HepG2 (cell line): Measurements from ENCODE around the gene DLEC1. TPM values are rescaled to one million over a fixed set of nuclear protein-coding genes. Genes with fewer than 3 reads are reported as not detected.

Experiments
- AGO2 ChIP-seq: fragments of 200-400 bp; formaldehyde crosslinking; optimal IDR thresholded peaks from 2 replicates; pipeline ENCODE3; 2017; ENCODE audit warnings: mild to moderate bottlenecking, low read depth, low read length, moderate library complexity
- ELF4 ChIP-seq: sonication (generic); formaldehyde crosslinking; IDR thresholded peaks from 2 replicates; pipeline ENCODE4 v1.5.0; 2020; ENCODE audit warnings: missing genetic modification reagents, mild to moderate bottlenecking, moderate library complexity, borderline replicate concordance
- EZH2 ChIP-seq: conservative IDR thresholded peaks from 2 replicates; pipeline ENCODE4 v1.6.1; 2012; ENCODE audit warnings: mild to moderate bottlenecking, low read depth, low read length, moderate library complexity
- LRRFIP1 ChIP-seq: sonication (generic); formaldehyde crosslinking; conservative IDR thresholded peaks from 2 replicates; pipeline ENCODE4 v1.4.0; 2020; ENCODE audit warnings: missing genetic modification reagents
- MED8 ChIP-seq: sonication (generic); formaldehyde crosslinking; IDR thresholded peaks from 2 replicates; pipeline ENCODE4 v1.8.1; 2023; ENCODE audit warnings: mild to moderate bottlenecking, missing genetic modification reagents; ENCODE audit not compliant: insufficient replicate concordance
- NFATC3 ChIP-seq: sonication (generic); formaldehyde crosslinking; IDR thresholded peaks from 2 replicates; pipeline ENCODE4 v1.5.1; 2020; ENCODE audit warnings: mild to moderate bottlenecking, missing genetic modification reagents
- NFKBIZ ChIP-seq: IDR thresholded peaks from 2 replicates; pipeline ENCODE4 v1.6.1; 2018; ENCODE audit warnings: missing genetic modification reagents, missing compliant biosample characterization
- RFXANK ChIP-seq: IDR thresholded peaks from 2 replicates; pipeline ENCODE4 v1.6.1; 2016
- SETDB1 ChIP-seq: sonication (generic); formaldehyde crosslinking; IDR thresholded peaks from 2 replicates; pipeline ENCODE4 v1.5.1; 2020; ENCODE audit warnings: missing genetic modification reagents, mild to moderate bottlenecking, borderline replicate concordance
- SIN3B ChIP-seq: fragments of 150-350 bp; IDR thresholded peaks from 2 replicates; pipeline ENCODE4 v1.6.1; 2014; ENCODE audit warnings: low read length
- TAF15 ChIP-seq: fragments of 200-400 bp; formaldehyde crosslinking; IDR thresholded peaks from one replicate; pipeline ENCODE4 v1.6.1; 2018; ENCODE audit warnings: mild to moderate bottlenecking, low read depth, low read length; ENCODE audit not compliant: poor library complexity, severe bottlenecking
- ZNF224 ChIP-seq: sonication (generic); formaldehyde crosslinking; IDR thresholded peaks from 2 replicates; pipeline ENCODE4 v1.5.0; 2020; ENCODE audit warnings: mild to moderate bottlenecking, missing genetic modification reagents
- ZNF781 ChIP-seq: sonication (generic); formaldehyde crosslinking; IDR thresholded peaks from 2 replicates; pipeline ENCODE4 v1.5.1; 2020; ENCODE audit warnings: borderline replicate concordance, mild to moderate bottlenecking, missing genetic modification reagents; ENCODE audit errors: not compliant biosample characterization
- polyA plus RNA-seq, 8 experiments: library from polyadenylated mRNA; depleted of rRNA in 3 of 8; stranded (reverse) in 7 of 8; unstranded in 1 of 8; fragments of >200 nt; fragmentation: Illumina TruSeq in 4 of 8; extraction: Trizol in 4 of 8; gene quantifications; 2 replicates each; pipeline versions ENCODE4 v1.2.1 to v1.2.3, GENCODE V29; 2011 to 2016; ENCODE audit warnings: low read depth in 4 of 8, missing spikeins in 1 of 8, mixed read lengths in 1 of 8; ENCODE audit not compliant: insufficient read depth in 1 of 8
- total RNA-seq, 5 experiments: library from RNA; depleted of rRNA; stranded (reverse); fragments of >200 nt; fragmentation: Illumina TruSeq; extraction: Trizol; gene quantifications; 2 replicates each; pipeline ENCODE4 v1.2.3, GENCODE V29; 2016; ENCODE audit warnings: low read depth in 1 of 5
- TF ChIP-seq, protein P1 (sequence below): sonication (generic); formaldehyde crosslinking; IDR thresholded peaks from 2 replicates; pipeline ENCODE4 v1.8.0; 2022; ENCODE audit warnings: missing genetic modification reagents, mild to moderate bottlenecking, inconsistent platforms, borderline replicate concordance
- TF ChIP-seq, protein P2 (sequence below): sonication (generic); formaldehyde crosslinking; IDR thresholded peaks from 2 replicates; pipeline ENCODE4; 2020; ENCODE audit warnings: missing genetic modification reagents, mild to moderate bottlenecking, borderline replicate concordance

DLEC1 gene
- total and polyA plus RNA-seq, 2 of the 13 experiments (the other 11 are each of a cell fraction or from before 2014, with no cell fraction given): 0.09 TPM; not detected in 1

- TF ChIP-seq AGO2 (peak; percentile 86), TAF15 (no peak), MED8 (CRISPR knock-in tag) (no peak), ELF4 (CRISPR knock-in tag) (no peak), NFKBIZ (CRISPR knock-in tag) (no peak), EZH2 (no peak), ZNF224 (CRISPR knock-in tag) (no peak), SIN3B (no peak), RFXANK (CRISPR knock-in tag) (no peak), ZNF781 (CRISPR knock-in tag) (no peak), LRRFIP1 (CRISPR knock-in tag) (no peak), NFATC3 (CRISPR knock-in tag) (no peak), SETDB1 (CRISPR knock-in tag) (no peak)
- TF ChIP-seq, protein P1, sequence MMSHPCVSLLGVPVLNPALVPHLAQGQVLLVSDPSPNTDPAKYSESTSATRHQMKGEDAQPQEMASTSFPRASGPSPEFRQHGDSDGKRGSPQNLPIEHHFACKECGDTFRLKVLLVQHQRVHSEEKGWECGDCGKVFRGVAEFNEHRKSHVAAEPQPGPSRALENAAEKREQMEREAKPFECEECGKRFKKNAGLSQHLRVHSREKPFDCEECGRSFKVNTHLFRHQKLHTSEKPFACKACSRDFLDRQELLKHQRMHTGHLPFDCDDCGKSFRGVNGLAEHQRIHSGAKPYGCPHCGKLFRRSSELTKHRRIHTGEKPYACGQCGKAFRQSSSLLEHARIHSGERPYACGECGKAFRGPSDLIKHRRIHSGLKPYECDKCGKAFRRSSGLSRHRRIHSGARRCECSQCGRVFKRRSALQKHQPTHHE (CRISPR knock-in tag): no peak
- TF ChIP-seq, protein P2, sequence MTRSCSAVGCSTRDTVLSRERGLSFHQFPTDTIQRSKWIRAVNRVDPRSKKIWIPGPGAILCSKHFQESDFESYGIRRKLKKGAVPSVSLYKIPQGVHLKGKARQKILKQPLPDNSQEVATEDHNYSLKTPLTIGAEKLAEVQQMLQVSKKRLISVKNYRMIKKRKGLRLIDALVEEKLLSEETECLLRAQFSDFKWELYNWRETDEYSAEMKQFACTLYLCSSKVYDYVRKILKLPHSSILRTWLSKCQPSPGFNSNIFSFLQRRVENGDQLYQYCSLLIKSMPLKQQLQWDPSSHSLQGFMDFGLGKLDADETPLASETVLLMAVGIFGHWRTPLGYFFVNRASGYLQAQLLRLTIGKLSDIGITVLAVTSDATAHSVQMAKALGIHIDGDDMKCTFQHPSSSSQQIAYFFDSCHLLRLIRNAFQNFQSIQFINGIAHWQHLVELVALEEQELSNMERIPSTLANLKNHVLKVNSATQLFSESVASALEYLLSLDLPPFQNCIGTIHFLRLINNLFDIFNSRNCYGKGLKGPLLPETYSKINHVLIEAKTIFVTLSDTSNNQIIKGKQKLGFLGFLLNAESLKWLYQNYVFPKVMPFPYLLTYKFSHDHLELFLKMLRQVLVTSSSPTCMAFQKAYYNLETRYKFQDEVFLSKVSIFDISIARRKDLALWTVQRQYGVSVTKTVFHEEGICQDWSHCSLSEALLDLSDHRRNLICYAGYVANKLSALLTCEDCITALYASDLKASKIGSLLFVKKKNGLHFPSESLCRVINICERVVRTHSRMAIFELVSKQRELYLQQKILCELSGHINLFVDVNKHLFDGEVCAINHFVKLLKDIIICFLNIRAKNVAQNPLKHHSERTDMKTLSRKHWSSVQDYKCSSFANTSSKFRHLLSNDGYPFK (CRISPR knock-in tag): no peak
These were observed 78.2 kb downstream of the DLEC1 start (continued) for GRCh38 chr3:38117163-38117716.
